ENCODE results near the gene EIF2S3.

DNA sequence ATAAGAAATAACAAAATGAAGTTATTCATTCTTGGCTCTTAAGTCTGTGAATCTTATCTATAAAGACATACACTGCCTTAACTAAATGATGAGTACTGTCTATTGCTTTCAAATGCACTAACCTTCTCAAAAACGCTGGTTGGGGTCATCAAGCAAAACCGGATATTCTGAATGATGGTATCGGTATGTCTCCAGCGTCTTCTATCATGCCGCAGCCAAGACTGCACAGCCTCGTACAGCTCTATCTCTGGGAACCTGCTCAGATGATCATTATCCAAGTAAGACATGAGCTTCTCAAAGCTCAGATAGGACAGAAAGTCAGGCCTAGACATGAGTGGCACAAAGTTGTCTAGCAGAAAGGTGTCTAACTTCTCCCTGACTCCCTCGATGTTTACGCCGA, 48.9 kb upstream of the EIF2S3 start:
- TF ChIP-seq CTCF (IDR thresholded peaks at IDR 0.05) (no peak), POLR2AphosphoS5 (IDR thresholded peaks at IDR 0.05) (no peak), POLR2A (IDR thresholded peaks at IDR 0.05) (no peak), EP300 (IDR thresholded peaks at IDR 0.05; ENCODE audit: low read depth) (no peak)
